ENCODE results near the gene C11orf68.
A peak's percentile ranks its signal among the peaks of the same experiment; 100 is the strongest.

The C11orf68 gene

DNA sequence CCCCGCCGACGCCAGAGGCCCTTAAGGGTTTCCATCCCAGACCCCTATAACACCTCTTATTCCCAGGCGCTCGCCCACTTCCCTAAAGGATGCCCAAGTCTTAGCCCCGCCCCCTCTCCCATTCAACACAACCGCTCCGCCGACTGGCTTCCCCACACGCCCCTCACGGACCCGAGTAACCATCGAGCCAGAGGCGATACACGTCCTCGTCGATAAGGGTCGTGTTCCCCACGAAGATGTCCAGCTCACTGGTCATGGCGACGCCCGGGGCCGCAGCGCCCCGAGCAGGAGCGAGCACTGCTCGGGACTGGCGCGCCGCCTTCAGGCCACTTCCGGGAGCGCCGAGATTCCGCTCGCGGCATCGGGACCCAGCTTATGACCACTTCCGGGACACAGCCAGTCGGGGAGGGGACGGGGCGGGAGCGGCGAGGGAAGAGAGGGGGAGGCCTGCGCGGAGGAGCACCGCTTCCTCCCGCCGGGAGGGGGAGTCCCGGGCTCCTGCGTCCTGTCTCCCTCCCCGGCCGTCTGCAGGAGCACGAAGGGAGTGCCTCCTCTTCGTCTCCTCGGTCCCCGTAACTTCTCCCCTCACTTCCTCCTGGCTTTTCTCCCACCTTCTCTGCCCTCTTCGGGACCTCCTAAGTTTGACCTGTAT lies 30.6 kb downstream of the C11orf68 start, which contains the start of gene FIBP:
FIBP (minus strand) TSS at position 309 of the 652 bp plus-strand sequence; CDS start at position 256, 53 bp downstream.
- peak; percentile 93 to 95 for DNase-seq

- DNase-seq = peak in 1 of 2 donors; percentile 33
These were observed 31.1 kb downstream of the C11orf68 start for GRCh38 chr11:65887723-65888162.

GRCh38 chr11:65886826-65887722 lies 31.8 kb downstream of the C11orf68 start:
- DNase-seq = no peak

GRCh38 chr11:65885808-65886536 lies 32.9 kb downstream of the C11orf68 start:
- DNase-seq = no peak

DNA sequence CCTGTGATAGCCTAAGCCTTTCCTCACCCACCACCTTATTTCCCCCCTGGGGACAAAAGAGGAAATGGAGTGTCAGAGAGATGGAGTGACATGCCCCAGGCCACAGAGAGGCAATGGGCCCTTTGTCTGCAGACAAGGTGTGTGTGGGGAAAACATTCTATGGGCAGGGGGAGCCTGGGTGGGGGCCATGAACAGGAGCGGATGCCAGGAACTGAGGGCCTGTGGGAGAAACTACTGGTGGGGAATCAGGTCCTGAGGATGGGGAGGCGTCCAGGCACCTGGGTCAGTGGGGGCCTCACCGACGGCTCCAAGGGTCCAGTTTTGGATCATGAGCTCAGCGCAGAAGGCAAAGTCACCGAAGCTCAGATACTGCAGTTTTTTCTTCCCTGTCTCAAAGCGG lies 33.6 kb downstream of the C11orf68 start:
- DNase-seq = no peak

DNA sequence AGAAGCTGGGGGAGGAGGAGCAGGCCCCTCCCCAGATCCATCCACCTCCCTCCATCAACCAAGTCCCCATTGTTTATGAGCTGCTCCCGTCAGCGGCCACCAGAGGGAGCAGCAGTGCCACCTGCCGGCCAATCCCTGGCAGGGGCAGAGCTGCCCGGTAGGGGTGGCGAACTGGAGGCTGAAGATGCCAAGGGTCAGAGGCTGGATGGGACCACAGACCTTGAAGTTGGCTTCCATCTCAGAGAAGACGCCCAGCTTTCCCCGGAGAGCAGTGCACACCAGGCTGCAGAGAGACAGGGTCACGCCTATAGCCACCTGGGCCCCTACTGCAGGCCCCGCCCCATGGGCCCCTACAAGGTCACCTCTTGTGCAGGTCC lies 34.2 kb downstream of the C11orf68 start:
- DNase-seq = peak; percentile 76 to 79

GRCh38 chr11:65883786-65884715 lies 34.8 kb downstream of the C11orf68 start:
- DNase-seq = no peak

DNA sequence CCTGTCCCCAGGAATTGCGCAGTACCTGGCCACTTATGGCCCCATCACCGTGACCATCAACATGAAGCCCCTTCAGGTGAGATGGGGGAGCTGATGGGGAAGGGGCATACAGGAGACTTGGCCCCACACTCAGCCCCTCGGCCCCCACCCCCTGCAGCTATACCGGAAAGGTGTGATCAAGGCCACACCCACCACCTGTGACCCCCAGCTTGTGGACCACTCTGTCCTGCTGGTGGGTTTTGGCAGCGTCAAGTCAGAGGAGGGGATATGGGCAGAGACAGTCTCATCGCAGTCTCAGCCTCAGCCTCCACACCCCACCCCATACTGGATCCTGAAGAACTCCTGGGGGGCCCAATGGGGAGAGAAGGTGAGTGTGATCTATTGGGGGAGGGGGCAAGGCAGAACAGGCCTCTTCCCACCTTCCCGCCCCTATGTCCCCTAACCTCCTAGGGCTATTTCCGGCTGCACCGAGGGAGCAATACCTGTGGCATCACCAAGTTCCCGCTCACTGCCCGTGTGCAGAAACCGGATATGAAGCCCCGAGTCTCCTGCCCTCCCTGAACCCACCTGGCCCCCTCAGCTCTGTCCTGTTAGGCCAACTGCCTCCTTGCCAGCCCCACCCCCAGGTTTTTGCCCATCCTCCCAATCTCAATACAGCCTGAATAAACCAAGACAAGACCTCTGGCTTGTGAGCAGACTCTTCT lies 35.7 kb downstream of the C11orf68 start:
- DNase-seq = no peak

- no peak for DNase-seq
These were observed 36.5 kb downstream of the C11orf68 start for GRCh38 chr11:65882120-65883057.

- no peak for DNase-seq
These were observed 37.9 kb downstream of the C11orf68 start for GRCh38 chr11:65880844-65881421.

DNA sequence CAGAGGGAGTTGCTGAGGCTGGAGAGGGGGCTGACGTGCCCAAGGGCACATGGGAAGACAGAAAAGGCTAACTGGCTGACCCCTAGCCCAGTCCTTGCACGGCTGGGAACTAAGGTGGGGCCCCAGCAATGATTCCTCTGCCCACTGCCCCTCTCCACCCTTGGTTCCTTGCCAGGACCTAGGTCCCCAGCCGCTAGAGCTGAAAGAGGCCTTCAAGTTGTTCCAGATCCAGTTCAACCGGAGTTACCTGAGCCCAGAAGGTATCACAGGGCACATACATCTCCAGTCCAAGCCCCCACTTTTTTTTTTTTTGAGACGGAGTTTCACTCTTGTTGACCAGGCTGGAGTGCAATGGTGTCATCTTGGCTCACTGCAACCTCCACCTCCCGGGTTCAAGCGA lies 38.8 kb downstream of the C11orf68 start:
- no peak for DNase-seq

DNA sequence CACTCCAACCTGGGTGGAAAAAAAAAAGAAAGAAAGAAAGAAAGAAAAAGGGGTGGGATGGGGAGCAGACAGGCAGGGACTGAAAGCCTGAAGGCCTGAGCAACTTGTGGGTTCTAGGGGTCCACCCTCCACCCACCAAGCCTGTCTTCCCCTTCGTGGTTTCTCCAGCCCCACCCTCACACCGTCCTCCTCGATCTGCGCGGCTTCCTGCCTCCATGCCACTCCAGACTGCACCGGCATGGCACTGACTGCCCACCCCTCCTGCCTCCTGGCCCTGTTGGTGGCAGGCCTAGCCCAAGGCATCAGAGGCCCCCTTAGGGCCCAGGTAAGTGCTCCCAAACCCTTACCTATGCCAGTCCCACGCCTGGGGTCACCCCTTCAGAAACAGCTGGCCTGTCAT lies 39.2 kb downstream of the C11orf68 start, which contains the start of gene CTSW:
CTSW (plus strand) TSS at position 221 of the 400 bp plus-strand sequence; CDS start at position 239, 18 bp downstream.
- DNase-seq = no peak

DNA sequence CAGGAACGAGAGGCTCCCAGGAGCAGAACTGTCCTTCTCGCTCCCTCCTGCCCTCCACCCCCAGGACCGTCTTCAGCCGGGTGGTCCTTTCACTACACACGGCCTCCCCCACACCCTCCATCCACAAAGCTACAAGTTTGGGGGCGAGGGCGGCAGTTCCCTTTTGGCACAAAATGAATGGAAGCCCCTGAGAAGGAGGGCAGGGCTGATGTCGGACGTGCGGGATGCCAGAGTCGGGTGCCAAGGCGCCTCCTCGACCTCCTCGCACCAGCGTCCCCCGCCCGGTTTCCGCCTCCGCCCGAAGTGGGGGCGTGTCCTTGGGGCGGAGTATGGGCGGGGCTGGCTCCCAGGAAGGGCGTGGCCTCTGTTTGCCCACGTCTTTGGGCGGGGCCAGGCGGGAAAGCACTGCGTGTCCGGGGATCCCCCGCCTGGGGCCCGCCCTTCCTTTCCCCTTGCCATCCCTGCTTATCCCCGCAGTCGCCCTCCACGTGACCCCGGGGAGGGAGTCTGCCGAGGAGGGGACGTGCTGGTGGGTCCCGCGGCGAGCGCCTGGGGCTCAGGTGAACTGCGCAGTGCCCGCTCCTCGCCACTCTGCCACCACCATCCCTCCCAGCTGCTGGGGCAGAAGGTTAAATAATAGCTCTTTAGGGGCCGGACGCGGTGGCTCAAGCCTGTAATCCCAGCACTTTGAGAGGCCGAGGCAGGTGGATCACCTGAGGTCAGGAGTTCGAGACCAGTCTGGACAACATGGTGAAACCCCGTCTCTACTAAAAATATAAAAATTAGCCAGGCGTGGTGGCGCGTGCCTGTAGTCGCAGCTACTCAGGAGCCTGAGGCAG lies 45.3 kb downstream of the C11orf68 start:
- peak; percentile 96 to 97 for DNase-seq

DNA sequence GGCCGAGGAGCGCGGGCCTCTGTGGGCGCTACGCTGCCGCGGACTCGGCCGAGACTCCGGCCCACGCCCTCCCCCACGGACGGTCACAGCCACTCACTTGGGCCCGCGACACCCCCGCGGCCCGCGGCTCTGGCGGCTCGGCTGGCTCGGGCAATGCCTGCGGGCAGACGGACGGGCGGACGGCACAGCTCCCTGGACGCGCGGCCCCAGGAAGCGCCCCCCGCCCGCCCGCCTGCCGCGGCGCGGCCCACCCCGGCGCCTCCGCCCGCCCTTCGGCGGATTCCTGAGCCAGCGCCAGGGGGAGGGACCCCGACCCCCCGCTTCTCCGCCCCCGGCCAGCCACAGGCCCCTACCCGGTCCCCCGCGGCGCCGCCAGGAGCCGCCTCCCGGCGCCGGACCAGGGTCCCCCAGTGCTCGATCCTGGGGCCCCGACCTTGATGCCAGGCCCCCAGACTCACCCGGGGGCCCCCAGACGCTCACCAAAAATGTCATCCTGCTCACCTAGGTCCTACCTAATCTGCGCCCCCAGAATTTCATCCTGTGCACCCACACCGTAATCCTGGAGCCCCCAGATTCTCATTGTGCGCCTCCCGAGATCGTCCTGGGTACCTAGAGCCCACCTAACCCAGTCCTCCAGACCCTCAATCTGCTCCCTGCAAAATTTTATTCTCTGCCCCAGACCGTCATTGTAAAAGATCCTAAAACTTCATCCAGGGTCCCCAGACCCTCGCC lies 46.1 kb downstream of the C11orf68 start, which contains the start of gene EFEMP2:
EFEMP2 (minus strand) TSS at position 215 of the 732 bp plus-strand sequence. CDS start 446 bp downstream, outside the sequence.
- no peak for DNase-seq

DNA sequence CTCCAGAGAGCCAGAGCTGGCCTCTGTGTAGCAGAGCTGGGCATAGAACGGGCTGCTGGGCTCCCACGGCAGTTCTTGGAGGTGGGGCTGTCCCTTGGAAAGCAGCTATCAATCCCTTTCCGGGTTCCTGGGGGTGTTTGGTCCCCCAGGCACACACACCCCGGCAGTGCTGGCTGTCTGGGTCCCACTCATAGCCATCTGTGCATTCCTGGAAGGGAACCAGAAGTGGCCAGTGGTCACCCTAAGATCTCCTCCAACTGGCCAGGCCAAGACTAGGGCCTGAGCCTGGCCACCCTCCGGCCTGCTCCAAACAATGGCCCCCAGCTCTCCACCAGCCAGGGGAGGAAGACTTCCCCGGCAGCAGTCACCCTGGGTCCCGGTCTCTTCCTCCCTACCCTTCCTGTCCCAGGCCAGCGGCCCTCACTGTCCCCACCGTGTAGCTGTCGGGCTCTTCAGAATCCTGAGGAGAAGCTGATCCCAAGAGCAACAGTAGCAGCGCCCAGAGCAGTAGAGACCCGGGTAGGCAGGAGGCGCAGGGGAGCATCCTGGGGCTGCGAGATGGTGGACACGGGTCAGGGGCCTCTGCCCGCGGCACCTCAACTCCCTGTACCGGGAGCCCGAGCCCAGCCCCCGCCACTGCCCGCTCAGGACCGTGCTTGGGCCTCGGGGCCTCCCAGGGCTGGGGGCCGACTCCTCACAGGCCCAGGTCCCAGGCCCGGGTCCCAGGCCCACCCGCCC lies 46.9 kb downstream of the C11orf68 start:
- no peak for DNase-seq

- DNase-seq = no peak
These were observed 47.9 kb downstream of the C11orf68 start for GRCh38 chr11:65870706-65871681.
